ENCODE measurements around the gene RAMP3.
"Not testable (repeated sequence)": the region's sequence is repeated elsewhere in the genome, so short reads cannot be mapped to it uniquely, and the experiment has no call there.

RAMP3 gene

DNA sequence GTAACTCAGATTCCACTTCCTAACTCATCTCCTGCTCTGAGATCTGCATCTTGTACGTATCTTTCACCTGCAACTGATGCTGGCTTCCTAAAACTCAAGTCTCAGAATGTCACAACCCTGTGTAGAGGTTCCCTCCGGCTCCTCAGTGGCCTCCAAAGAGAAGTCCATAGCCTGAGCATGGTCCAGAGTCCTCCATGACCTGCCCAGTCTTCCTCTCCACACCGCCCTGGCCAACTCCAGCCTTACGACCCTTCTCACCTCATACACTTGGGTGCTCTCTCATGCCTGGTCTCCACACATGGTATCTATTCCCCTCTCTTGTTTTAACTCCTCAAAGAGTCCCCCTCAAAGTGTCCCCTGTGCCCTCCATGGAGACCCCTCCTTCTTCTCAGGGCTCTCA is 41.9 kb downstream of the RAMP3 start:
- DNase-seq = no peak

DNA sequence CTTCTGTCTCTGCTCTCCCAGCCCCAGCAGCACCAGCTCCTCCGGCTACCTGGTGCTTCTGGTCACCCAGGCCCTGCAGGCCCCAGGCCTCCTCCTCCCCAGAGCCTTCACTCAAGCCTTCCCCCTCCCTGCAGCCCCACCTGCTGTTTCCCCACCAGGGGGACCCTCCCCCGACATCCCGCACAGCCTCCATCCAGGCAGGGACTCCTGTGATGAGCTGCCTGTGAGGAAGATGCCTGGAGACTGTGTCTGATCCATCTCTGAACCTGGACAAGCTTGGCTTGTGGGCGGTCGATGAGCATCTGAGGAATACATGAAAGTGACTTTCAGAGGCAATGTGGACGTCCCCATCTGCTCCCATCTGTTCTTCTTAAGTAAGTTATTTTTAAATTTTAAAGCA is 45.0 kb downstream of the RAMP3 start:
- no peak for DNase-seq

DNA sequence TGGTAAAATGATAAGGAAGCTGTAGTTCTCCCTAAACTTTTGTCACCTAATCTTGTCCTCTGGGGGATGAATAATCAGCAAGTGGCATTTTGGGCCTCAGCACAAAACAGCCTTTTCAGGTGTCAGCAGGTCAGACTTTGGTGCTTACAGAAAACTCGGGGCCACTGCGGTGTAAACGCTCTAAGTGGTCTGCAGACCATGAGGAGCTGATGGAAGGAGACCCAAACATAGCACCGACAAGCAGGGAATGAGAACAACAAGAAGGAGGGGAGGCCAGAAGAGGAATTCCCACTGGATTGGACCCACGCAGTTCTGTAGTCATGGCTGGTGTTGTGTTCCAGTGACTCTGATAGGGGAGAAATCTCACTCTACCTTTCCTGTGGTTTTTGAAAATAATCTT is 45.4 kb downstream of the RAMP3 start:
- no peak for DNase-seq

DNA sequence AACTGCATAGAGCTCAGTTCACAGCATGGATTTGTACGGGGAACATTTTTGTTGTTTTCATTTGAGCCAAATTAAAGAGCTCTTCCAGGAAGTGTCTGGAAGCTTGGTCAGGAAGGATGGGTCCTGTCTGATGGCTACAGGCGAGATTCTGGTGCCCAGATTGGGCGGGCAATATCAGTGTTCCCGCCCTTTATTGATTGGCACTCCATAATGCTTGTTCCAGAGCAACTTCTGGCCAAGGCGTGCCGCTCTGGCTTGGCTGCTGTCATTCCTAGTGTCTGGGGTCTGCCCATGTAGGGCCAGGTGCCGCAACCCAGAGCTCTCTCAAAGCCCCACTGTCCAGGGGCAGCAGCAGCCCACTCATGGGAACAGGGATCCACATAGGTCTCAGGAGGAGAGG is 45.9 kb downstream of the RAMP3 start:
- DNase-seq = no peak

DNA sequence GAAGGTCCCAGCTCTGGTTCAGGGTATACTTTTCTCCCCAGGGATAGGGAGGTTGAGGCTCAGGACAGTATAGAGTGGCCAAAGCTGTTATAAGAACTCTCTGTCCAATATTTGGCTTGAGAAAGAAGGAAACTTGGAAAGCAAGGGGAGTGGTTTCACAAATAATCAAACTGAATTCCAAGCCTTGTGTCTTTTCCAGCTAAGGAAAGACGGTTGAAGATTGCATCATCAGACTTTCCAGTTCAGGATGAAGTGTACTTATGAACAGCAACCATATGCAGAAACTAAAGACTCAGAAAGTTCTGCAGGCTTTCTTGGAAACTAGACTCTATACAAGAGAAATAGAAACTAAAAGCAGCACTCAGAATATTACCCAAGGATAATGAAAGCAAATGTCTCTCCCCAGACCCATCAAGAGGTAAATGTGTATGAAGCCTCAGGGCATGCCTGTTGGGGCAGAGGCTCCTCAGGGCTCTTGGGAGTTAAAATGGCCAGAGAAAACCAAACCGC is 46.4 kb downstream of the RAMP3 start:
- DNase-seq = no peak

DNA sequence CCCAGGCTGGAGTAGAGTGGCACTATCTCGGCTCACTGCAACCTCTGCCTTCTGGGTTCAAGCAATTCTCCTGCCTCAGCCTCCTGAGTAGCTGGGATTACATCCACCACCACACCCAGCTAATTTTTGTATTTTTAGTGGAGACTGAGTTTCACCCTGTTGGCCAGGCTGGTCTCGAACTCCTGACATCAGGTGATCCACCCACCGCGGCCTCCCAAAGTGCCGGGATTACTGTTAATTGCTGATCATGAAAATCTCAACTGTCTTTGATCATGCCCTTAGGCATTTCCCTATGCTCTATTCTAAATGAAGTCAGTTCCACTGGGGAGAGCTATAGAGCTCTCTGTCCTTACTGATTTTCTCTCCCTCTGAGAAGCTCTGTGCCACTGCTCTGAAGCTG is 48.7 kb downstream of the RAMP3 start:
- DNase-seq = not testable (repeated sequence)

DNA sequence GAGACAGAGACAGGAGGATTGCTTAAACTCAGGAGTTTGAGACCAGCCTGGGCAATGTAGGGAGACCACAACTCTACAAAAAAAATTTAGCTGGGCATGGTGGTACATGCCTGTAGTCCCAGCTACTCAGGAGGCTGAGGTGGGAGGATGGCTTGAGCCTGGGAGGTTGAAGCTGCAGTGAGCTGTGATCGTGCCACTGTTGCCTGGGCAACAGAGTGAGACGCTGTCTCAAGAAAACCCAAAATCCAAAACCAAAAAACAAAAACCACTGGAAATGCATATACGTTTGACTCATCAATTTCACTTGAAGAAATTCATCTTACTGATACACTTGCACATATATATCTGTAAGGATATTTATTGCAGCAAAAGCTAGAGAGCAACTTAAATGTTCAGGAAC is 52.3 kb downstream of the RAMP3 start:
- not testable (repeated sequence) for DNase-seq

DNA sequence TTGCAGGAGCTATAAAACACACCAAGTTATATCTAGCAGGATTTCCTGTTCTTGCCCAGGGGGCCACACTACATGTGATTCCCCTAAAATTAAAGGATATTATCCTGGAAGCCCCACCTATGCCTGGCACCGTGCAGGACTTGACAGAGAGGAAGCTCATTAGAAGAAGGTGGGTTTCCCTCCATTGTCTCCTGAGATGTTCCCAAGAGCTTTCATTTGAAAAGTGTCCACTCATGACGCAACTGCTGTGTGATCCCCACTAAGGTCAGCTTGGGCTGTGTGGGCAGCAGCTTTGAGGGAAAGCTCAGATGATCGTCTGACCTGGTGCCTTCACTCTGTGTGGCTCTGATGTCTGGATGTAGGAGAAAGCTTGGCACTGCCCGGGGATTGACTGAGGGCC is 53.5 kb downstream of the RAMP3 start:
- no peak for DNase-seq

DNA sequence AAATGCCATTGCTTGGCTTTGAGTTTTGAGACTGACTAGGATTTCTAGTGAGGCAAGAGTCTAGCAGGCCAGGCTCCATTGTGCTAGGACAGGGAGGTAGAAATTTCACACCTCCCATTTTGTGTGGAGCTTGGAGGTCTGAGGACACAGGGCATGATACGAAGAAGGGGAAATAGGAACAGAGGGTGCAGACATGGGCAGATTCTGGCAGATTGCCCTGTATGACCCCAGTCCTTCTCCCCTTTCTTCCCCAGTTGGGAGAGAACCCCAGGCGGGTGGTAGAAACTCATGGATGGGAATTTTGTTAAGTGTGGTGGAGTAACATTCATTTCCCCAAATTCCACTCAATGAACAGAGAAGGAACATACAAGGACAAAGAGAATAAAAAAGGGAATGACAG is 54.4 kb downstream of the RAMP3 start:
- no peak for DNase-seq

DNA sequence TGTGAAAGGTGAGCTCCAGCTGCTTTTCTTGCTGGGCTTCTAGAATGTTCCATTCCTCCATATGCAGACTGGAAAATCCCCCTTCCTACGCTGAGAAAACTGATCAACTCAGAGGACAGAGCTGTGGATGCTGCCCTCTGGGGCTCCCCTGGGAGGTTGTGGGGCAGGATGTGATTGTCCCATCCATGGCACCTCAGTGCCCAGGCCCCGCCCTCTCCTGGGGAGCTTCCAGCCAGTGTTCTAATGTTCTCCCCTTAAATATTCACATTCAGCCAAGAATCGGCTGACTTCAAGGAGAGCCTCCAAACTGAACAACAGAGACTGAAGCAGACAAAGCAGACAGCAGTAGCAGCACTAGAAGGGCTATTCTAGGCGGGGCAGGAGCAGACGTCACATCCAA is 55.0 kb downstream of the RAMP3 start:
- DNase-seq = no peak

DNA sequence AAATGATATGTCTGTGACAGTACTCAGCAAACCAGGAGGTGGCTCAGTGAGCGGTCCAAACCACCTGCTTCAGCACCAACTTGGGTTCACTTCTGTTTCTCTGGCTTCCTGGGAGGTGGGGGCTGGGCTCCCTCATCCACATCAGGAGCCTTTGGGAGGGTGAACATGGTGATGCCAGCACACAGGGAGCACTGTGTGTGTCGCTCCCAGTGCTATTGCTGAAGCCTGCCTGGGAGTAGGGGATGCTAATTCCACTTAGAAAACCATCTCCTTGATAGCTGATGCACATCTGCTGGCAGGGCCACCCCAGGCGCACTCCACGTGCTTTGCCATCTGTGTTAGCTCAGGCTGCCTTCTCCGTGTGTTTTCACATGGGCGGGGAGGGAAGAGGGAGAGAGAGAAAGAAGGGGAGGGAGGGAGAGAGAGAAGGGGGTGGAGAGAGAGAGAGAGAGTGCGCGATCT is 58.0 kb downstream of the RAMP3 start:
- no peak for DNase-seq

DNA sequence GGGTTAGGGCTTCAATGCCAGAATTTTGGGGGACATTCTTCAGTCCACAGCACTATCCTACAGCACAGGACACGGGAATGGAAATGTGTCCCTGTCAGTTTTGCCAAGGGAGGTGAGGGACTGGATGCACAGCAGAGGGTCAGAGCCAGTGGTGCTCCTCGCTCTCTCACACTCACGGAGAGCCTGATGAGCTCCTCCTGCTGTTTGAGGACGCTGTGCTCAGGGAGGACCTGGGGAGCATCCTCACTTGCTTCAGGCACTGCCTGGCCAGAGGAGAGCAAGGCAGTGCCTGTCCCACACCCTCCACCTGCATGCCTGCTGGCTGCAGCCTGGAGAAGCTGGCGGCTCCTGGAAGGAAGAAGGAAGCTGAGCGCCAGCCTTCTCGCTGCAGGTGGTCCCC is 58.6 kb downstream of the RAMP3 start:
- no peak for DNase-seq

DNA sequence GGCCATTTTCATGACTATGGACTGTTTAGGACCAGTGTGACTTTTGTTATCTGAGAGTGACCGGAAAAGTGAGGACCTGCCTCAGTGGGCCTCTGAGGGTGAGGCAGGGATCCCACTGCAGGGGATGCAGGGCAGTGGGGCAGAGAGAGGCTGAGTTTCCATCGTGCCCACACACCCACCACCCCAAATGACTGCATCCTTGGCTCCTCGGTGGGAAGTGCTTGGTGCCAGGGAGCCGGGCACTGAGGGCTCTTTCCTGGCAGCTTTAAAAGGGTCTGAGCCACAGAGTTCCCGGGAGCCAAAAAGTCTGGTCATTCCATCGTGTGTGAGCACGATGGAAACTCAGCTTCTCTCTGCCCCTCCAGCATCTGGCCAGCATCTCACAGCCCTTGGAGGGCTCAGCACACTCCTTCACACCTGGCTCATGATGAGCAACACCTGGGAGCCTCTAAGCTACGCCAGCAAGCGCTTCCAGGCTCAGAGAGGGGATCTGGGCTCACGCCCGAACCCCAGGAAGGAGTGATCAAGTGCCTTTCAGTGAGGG is 59.1 kb downstream of the RAMP3 start:
- DNase-seq = no peak

DNA sequence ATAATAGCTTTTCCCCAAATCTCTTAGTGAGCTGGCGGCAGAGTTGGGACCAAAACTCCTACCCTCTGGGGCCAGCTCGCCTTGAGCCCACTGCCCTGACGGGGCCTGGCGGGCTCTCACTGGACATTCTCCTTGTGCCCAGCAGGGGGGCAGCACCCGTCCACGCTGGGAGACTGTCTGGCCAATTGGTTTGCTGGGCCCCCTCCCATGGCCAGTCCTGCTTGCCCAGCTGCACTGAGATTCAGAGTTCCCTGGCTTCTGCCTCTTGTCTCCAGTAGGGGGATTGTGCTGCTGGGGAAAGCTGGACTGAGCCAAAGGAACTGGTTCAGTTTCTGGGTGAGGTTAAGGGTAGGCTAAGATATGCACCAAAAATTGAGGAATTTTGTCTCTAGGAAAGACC is 59.8 kb downstream of the RAMP3 start:
- no peak for DNase-seq

DNA sequence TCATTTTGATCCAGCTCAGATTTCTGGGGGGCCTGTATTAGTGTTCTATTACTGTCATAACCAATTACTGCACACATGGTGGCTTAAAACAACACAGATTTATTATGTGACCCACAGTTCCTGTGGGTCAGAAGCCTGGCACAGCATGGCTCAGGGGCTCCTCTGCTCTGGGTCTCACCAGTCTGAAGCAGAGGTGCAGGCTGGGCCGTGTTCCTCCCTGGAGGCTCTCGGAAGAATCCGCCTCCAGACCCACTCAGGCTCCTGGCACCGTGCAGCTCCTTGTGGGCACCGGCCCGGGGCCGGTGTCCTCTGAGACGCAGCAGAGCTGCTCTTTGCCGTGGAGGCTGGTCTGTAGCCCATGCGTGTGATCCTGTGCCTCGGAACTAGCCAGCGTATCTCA is 61.5 kb downstream of the RAMP3 start:
- no peak for DNase-seq

DNA sequence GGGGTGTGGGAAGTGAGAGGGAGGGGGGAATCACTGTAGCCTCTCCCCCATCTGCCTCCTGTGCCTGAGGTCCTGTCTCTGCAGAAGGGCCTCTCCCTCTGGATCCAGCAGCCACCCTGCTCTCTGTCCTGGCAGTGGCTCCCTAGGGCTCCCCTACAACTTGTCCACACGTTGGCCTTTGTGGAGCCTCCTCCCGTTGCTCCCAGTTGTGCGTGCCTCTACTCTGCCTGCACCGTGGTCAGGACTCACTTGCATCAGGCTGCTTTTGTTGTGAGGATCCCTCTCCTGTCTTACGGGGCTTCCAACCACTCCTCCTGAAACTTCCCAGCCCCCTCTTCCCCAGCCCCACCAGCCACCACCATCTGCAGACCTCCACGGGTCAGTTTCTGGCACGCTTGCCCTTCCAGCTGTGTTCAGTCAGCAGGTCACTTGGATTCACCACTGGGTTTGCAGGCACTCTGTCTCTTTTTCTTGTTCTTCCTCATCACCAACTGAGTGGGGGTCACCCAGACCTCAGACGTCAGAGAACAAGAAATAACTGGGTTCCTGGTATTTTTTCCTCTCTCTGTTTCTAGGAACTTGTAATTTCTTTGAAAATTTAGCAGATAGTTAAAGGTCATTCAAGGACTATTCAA is 62.3 kb downstream of the RAMP3 start:
- no peak for DNase-seq

DNA sequence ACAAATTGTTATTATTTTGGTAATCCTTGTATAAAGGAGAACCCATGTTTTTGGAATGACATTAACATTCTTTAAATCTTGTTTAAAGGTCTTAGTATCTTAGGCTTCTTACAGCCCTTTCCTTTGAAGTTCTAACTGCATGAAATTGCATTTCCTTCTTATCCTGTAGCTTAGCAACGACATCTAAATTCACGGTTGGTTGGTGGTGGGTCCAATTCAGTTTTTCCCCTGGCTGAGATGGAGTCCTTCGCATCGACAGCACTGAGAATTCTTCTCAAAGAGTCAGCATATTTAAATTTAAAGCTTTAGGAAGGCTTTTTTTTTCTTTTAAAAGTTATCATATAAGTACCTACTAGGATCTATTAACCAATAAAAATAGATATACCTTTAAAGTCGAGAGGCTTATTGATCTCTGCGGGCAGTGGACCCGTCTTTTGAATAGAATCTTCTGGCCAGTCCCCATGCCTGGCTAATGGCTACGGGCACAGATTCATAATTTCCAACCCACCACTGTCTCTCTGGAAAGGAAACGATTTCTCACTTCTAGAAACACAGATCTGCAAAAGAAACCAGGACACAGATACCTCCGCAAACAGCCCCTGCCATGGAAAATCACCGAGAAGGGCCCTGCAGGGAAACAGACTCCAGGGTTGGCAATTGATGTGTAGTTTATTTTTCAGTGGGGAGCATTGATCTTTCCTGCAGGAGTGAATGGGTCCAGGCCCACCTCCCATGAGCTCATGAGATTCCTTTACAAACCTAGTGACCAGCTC is 63.4 kb downstream of the RAMP3 start:
- no peak for DNase-seq

DNA sequence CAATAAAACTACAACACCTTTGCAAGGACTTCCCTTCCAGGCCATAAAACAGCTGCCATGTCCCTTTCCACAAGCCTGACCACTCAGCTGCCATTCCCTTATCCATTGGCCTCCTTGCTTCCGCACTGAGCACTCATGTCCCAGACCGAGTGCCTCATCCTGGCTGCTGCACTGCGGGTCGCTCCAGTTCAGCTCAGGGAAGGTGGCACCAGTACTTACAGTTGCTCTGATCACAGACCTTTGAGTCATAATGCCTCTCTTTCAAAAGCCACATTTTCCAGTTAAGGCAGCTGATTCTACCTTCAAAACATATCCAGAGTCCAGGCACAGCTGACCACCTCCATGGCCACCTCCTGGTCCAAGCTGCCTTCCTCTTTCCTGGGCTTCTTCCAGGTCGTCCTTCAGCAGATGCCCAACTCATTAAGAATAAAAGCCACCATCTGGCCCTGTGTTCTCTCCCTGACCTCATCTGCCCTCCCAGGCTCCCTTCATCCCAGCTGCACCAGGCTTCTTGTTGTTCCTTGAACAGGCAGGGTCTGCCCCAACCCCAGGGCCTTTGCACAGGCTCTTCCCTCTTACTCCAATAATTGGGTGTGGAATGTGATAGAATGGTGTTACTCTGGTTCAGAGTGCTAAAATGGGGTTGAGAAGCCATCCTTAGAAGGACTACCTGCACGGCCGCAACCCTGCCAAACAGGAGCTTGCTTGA is 64.5 kb downstream of the RAMP3 start:
- DNase-seq = no peak

DNA sequence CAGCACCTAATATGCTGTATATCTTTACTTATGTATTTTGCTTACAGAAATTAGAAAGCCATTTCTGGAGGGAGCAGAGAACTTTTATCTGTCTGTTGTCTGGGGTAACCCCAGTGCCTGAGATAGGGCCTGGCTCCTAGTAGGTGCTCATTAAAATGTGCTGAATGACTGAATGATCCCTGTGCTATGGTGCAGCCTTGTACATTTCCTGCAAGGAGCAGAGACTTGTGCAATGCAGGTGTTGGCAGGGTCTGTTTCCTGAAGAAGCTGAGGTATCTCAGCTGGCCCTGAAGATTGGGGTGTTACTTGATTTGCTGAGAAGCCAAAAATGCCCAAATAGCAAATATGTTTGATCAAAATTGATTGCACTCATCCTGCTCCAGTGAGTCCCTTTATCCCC is 65.5 kb downstream of the RAMP3 start:
- no peak for DNase-seq

DNA sequence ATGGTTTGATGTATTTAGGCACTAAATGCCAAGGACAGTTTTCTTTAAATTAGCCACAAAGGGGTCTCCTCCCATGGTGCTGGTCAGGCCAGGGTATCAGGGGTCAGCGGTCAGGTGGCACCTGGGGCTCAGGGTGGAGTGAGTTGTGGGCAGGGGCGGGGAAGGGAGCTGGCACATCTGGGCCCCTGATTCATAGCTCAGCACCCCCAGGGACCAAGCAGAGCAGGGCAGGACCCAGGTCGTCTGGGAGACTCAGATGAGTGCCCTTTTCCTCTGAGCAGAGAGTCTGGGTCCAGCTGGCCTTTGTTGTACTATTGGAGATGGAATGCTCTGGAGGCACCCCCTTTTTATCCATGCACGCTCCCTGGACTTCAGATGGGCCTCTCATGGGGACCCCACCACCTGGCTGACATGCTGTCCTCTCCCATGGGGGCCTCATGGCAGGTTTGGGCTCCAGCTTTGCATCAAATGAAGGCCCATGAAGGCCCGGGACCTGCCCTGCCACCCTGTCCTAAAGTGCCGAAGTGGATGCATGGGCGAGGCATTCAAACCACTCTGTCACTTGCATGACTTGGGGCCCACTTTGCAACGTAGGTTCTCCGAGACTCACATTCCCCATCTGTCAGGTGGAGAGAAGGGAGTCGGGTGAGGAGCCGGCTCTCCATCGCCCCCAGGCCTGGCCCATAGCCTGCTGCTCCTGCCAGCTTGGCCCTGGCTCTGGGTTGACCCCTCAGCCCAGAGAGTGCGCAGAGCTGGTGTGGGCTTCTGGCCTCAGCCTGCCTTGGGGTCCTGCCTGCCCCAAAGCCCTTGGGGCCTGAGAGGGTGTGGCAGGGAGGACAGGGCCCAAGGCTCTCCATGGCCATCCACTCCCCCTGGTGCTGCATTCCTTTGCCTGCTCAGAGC is 66.4 kb downstream of the RAMP3 start:
- DNase-seq = no peak

DNA sequence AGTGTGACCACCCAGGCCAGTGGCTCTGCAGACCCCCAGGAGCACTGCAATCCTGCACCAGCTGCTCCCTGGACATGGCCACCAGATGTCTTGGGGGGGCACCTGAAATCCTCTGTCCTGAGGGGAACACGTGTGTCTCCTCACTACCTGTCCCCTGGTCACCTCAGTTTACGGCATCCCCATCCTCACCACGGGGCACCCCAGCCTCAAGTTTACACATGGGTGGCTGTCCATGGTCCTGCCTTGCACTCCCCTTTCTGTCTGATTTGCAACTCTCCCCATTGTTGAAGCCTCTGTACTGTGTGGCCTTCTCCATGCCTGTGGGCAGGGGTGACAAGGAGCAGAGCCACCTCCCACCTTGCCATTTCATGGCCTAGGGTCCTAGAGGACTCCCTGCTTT is 67.2 kb downstream of the RAMP3 start:
- no peak for DNase-seq

DNA sequence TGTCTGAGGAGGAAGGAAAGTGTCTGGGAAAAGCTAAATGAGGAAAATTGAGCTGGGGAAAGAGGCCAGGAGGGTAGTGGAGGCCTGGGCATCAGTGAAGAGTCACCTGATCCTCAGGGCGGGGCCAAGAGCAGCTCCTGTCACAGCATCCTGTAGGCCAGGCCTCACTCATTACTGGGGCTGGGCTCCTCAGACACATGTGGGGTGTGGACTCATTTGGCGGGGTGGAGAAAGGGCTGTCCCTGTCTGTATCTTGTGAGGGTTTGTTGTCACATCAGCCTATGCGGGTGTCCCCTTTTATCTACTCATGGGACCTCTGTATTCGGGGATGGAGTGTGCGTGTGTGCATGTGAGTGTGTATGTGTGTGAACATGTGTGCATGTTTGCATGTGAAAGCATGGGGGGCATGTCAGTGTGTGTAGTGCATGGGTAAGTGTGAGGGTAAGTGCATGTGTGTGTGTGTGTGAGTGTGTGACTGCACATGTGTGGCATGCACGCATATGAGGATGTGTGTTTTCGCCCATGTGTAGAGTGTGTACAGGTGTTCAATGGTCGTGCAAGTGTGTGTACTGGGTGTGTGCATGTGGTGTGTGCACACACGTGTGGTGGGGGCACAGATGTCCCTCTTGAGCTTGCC is 67.8 kb downstream of the RAMP3 start:
- DNase-seq = no peak

All from midbrain (tissue), 1 donor.